Endothelial cell of umbilical vein (primary cell): Measurements from ENCODE around the gene RBMS2. TPM values are rescaled to one million over a fixed set of nuclear protein-coding genes. Genes with fewer than 3 reads are reported as not detected.

Experiments
- BruUV-seq: library from RNA; stranded (reverse); fragments of 400-500 nt; replicated peaks from 2 replicates; lab custom pipeline; 2021; lab: Mats Ljungman, UMichigan
- CTCF ChIA-PET: fragments of 300-600, 350-600 bp; sonication (Branson Sonifier 250); formaldehyde crosslinking; loops from one replicate; lab custom pipeline; 2021; ENCODE audit warnings: antibody characterized with exemption, inconsistent platforms; lab: Charles Lee
- POLR2A ChIA-PET: fragments of 300-600, 350-600 bp; sonication (Branson Sonifier 250); formaldehyde crosslinking; loops from one replicate; lab custom pipeline; 2021; ENCODE audit warnings: antibody characterized with exemption, inconsistent platforms; lab: Charles Lee
- DNase-seq: peaks from one replicate; pipeline ENCODE4 v3.0.0-alpha.2; 2011; ENCODE audit warnings: low read depth, low spot score
- FAIRE-seq: peaks from 2 replicates; lab custom pipeline; 2011; peaks lifted over from hg19 to GRCh38; lab: Jason Lieb, UNC
- H2AFZ ChIP-seq: 2 replicates; pipeline ENCODE4 v1.6.0; 2012; ENCODE audit warnings: low read depth, low read length, control low read depth, inconsistent platforms
- H3K27ac ChIP-seq: 2 replicates; pipeline ENCODE4 v1.5.1; 2011; ENCODE audit warnings: low read depth, mild to moderate bottlenecking, control low read depth, low read length, moderate library complexity; ENCODE audit not compliant: insufficient read depth
- H3K27me3 ChIP-seq, 2 experiments: 2 replicates each; pipeline versions ENCODE4 v1.6.0 to v1.6.1; 2011; ENCODE audit warnings: low read length in 2 of 2, mixed read lengths in 1 of 2; ENCODE audit not compliant: control insufficient read depth in 2 of 2, insufficient read depth in 2 of 2
- H3K36me3 ChIP-seq, 2 experiments: 2 replicates in 1 of 2; 3 replicates in 1 of 2; pipeline ENCODE4 v1.5.1; 2011; ENCODE audit warnings: low read length in 2 of 2, mild to moderate bottlenecking in 1 of 2, moderate library complexity in 1 of 2; ENCODE audit not compliant: control insufficient read depth in 2 of 2, insufficient read depth in 2 of 2; ENCODE audit errors: extremely low read depth in 1 of 2
- H3K4me1 ChIP-seq: 3 replicates; pipeline ENCODE4 v1.5.1; 2011; ENCODE audit warnings: mild to moderate bottlenecking, low read length; ENCODE audit not compliant: control insufficient read depth, insufficient read depth; ENCODE audit errors: extremely low read depth
- H3K4me2 ChIP-seq: 2 replicates; pipeline ENCODE4 v1.6.1; 2011; ENCODE audit warnings: low read length, control low read depth, mixed read lengths; ENCODE audit not compliant: insufficient read depth
- H3K4me3 ChIP-seq, 3 experiments: fragments of 200-600 bp in 1 of 3; sonication (generic), shearing (Covaris generic) in 1 of 3; replicated peaks in 1 of 3; 2 replicates each; pipeline ENCODE4 v1.5.1; 2011 to 2016; ENCODE audit warnings: control low read depth in 3 of 3, low read length in 3 of 3, mild to moderate bottlenecking in 2 of 3, inconsistent platforms in 1 of 3, low read depth in 1 of 3, moderate library complexity in 1 of 3; ENCODE audit not compliant: insufficient read depth in 1 of 3
- H3K79me2 ChIP-seq: 2 replicates; pipeline ENCODE4 v1.6.0; 2012; ENCODE audit warnings: low read length, inconsistent platforms; ENCODE audit not compliant: control insufficient read depth, insufficient read depth
- H3K9ac ChIP-seq: replicated peaks from 2 replicates; pipeline ENCODE3; 2011; ENCODE audit warnings: low read length, control low read depth; ENCODE audit not compliant: insufficient read depth; ENCODE audit errors: extremely low read depth
- H3K9me1 ChIP-seq: replicated peaks from 3 replicates; pipeline ENCODE4 v1.6.0; 2011; ENCODE audit warnings: mild to moderate bottlenecking, low read length; ENCODE audit not compliant: control insufficient read depth, insufficient read depth; ENCODE audit errors: extremely low read depth
- H3K9me3 ChIP-seq: replicated peaks from 2 replicates; pipeline ENCODE4 v1.5.1; 2012; ENCODE audit warnings: low read length, inconsistent platforms; ENCODE audit not compliant: control insufficient read depth, insufficient read depth
- H4K20me1 ChIP-seq: replicated peaks from 2 replicates; pipeline ENCODE3; 2011; ENCODE audit warnings: mild to moderate bottlenecking, low read length; ENCODE audit not compliant: control insufficient read depth, insufficient read depth; ENCODE audit errors: extremely low read depth
- EZH2 ChIP-seq: IDR thresholded peaks from 2 replicates; pipeline ENCODE4 v1.6.1; 2012; ENCODE audit warnings: borderline replicate concordance, low read depth, mild to moderate bottlenecking, moderate library complexity, low read length, inconsistent platforms; ENCODE audit not compliant: severe bottlenecking
- FOS ChIP-seq: IDR thresholded peaks from 2 replicates; pipeline ENCODE4 v1.6.1; 2011; ENCODE audit warnings: mild to moderate bottlenecking, low read length, moderate library complexity, borderline replicate concordance; ENCODE audit not compliant: insufficient read depth
- GATA2 ChIP-seq: IDR thresholded peaks from 2 replicates; pipeline ENCODE4 v1.7.0; 2011; ENCODE audit warnings: low read depth, mild to moderate bottlenecking, moderate library complexity, mixed read lengths, low read length; ENCODE audit not compliant: insufficient read length, insufficient read depth
- MYC ChIP-seq: IDR thresholded peaks from one replicate; pipeline ENCODE4 v1.6.1; 2011; ENCODE audit warnings: mild to moderate bottlenecking, low read depth, low read length
- POLR2A ChIP-seq: IDR thresholded peaks from 2 replicates; pipeline ENCODE4 v1.6.1; 2012; ENCODE audit warnings: low read depth, mild to moderate bottlenecking, control low read depth, low read length
- POLR2AphosphoS5 ChIP-seq: IDR thresholded peaks from 2 replicates; pipeline ENCODE4 v1.6.1; 2012; ENCODE audit warnings: low read depth, mild to moderate bottlenecking, control low read depth, low read length, moderate library complexity; ENCODE audit not compliant: insufficient read depth
- dilution Hi-C: fragments of 300-500 bp; cut with MboI; formaldehyde crosslinking; loops from one replicate; pipeline ENCODE4 v1.15.0; 2019; ENCODE audit warnings: low sequenced_read_pairs; ENCODE audit not compliant: extremely low pct_ligation_motif_present
- intact Hi-C: fragments of 100-400 bp; cut with micrococcal nuclease; formaldehyde crosslinking; loops from one replicate; pipeline ENCODE4 v1.10.0; 2022
- polyA plus RNA-seq, 4 experiments: library from polyadenylated mRNA; depleted of rRNA in 3 of 4; stranded (reverse) in 3 of 4; unstranded in 1 of 4; fragments of >200 nt; gene quantifications; 2 replicates each; pipeline versions ENCODE4 v1.2.1 to v1.2.3, GENCODE V29; 2011 to 2012; ENCODE audit warnings: missing spikeins in 1 of 4
- total RNA-seq: library from RNA; stranded (reverse); gene quantifications from 2 replicates; pipeline ENCODE4 v1.2.3, GENCODE V29; 2021
- TF ChIP-seq, protein P1 (sequence below): IDR thresholded peaks from 2 replicates; pipeline ENCODE4 v1.6.1; 2011; ENCODE audit not compliant: insufficient read depth, insufficient read length
- TF ChIP-seq, protein P2 (sequence below), 2 donors: IDR thresholded peaks; 1 replicate in 1 of 2; 2 replicates in 1 of 2; pipeline ENCODE4 v1.5.1; 2011; ENCODE audit warnings: low read length in 2 of 2, mild to moderate bottlenecking in 2 of 2, moderate library complexity in 2 of 2, control low read depth in 1 of 2, inconsistent platforms in 1 of 2, low read depth in 1 of 2; ENCODE audit not compliant: insufficient read depth in 1 of 2; ENCODE audit errors: extremely low read depth in 1 of 2

Gene RBMS2
- total and polyA plus RNA-seq, 2 donors (not counting 3 experiments of a cell fraction or from before 2014, with no cell fraction given): 66.8 to 103 TPM

DNA sequence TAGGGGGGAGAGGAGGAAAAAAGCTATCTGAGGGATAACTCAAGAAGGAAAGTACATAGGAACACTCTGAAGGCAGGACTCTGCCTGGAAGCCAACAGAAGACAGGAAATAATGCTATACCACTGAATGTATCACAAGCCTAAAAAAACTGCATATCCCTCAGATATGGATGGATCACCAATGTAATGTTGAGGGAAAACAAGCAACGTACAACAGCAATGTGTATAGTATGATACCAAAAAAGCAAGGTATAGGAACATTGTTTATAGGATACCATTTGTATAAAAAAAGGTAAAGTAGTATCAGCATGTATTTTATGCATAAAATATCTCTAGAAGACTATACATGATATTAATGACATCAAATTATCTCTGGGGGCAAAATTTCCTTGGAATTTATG, 37.1 kb upstream of the RBMS2 start:
- Histone ChIP-seq H3K9ac (no peak overlapping the region), H2AFZ (no peak overlapping the region), H3K4me1 (peaks cover 4% of the 10 kb centered on the region), H3K79me2 (no peaks in the 10 kb centered on the region), H3K27ac (no peak overlapping the region), H4K20me1 (no peaks in the 10 kb centered on the region), H3K4me2 (no peak overlapping the region), H3K27me3 (peaks cover 11 to 23% of the 10 kb centered on the region in 2 experiments), H3K4me3 (no peak overlapping the region), H3K9me3 (no peaks in the 10 kb centered on the region), H3K9me1 (no peaks in the 10 kb centered on the region), H3K36me3 (no peaks in the 10 kb centered on the region)
- intact Hi-C loops: no loop called here
- ChIA-PET POLR2A (no interaction called here), CTCF (no interaction called here)
- TF ChIP-seq, protein P1, sequence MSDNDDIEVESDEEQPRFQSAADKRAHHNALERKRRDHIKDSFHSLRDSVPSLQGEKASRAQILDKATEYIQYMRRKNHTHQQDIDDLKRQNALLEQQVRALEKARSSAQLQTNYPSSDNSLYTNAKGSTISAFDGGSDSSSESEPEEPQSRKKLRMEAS: no peak
- TF ChIP-seq MYC: no peak
- no peak for TF ChIP-seq EZH2
- TF ChIP-seq POLR2AphosphoS5: no peak
- TF ChIP-seq POLR2A: no peak
- no peak for TF ChIP-seq GATA2
- FAIRE-seq (no peak), DNase-seq (no peak)
- dilution Hi-C loops: no loop called here
- no TSS peak for BruUV-seq

DNA sequence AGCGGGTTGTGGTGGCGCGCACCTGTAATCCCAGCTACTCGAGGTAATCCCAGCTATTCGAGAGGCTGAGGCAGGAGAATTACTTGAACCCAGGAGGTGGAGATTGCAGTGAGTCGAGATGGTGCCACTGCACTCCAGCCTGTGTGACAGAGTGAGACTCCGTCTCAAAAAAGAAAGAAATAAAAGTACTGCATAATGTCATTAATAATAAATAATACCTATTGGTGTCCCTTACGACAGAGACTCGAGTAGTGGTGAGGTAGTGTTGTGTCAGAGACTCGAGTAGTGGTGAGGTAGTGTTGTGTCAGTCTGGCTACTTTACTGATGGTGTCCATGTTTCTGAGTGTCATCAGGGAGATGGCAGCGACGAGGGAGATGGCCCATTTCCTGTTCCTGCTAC, 34.9 kb upstream of the RBMS2 start:
- Histone ChIP-seq H3K9me1 (no peaks in the 10 kb centered on the region), H4K20me1 (no peaks in the 10 kb centered on the region), H3K27ac (no peak overlapping the region), H3K79me2 (no peaks in the 10 kb centered on the region), H3K27me3 (peaks cover 22 to 40% of the 10 kb centered on the region in 2 experiments), H3K4me3 (no peak overlapping the region), H3K4me1 (peaks cover 4% of the 10 kb centered on the region), H2AFZ (no peak overlapping the region), H3K36me3 (no peaks in the 10 kb centered on the region), H3K9me3 (no peaks in the 10 kb centered on the region), H3K9ac (no peak overlapping the region), H3K4me2 (no peak overlapping the region)
- FAIRE-seq: no peak
- CTCF ChIA-PET: no interaction called here
- intact Hi-C loops: no loop called here
- POLR2A ChIA-PET: no interaction called here
- no peak for DNase-seq
- BruUV-seq: no TSS peak
- TF ChIP-seq POLR2A (no peak), EZH2 (no peak), FOS (no peak)
- TF ChIP-seq, protein P2, sequence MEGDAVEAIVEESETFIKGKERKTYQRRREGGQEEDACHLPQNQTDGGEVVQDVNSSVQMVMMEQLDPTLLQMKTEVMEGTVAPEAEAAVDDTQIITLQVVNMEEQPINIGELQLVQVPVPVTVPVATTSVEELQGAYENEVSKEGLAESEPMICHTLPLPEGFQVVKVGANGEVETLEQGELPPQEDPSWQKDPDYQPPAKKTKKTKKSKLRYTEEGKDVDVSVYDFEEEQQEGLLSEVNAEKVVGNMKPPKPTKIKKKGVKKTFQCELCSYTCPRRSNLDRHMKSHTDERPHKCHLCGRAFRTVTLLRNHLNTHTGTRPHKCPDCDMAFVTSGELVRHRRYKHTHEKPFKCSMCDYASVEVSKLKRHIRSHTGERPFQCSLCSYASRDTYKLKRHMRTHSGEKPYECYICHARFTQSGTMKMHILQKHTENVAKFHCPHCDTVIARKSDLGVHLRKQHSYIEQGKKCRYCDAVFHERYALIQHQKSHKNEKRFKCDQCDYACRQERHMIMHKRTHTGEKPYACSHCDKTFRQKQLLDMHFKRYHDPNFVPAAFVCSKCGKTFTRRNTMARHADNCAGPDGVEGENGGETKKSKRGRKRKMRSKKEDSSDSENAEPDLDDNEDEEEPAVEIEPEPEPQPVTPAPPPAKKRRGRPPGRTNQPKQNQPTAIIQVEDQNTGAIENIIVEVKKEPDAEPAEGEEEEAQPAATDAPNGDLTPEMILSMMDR (IDR thresholded peaks at IDR 0.05; ENCODE audit: extremely low read depth in 1 of 2, insufficient read depth in 1 of 2, low read depth in 1 of 2, low read length in 2 of 2): no peak
- TF ChIP-seq, protein P1: no peak
- dilution Hi-C loops: no loop called here
